GM18873 (cell line): ENCODE data around the gene CCDC60.

Experiments
- ATAC-seq: cut with Tn5 transposase; IDR thresholded peaks from one replicate; pipeline ENCODE4 v1.9.1; 2021; ENCODE audit warnings: mild to moderate bottlenecking, moderate library complexity, moderate number of reproducible peaks; ENCODE audit not compliant: unreplicated experiment, low FRiP score

CCDC60 gene, protein sequence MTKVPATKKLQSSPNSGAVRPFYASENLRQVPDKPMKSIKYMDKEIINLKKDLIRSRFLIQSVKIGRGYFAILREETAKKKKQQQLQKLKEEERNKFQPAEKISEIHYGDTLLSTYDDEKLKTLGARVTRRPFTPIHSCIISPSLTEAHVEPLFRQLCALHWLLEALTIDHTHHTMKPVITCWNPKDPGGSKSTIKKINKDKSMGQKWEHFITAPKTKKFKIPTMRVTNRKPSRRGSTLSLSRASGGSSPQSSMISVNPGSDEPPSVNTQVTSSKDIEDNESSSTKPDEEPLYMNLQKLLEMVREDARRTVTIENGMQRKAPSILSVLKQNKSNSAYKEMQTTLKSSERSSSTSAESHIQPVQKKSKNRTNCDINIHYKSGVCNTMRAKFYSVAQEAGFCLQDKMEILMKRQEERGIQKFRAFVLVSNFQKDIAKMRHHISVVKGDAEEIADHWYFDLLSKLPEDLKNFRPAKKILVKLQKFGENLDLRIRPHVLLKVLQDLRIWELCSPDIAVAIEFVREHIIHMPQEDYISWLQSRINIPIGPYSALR

DNA sequence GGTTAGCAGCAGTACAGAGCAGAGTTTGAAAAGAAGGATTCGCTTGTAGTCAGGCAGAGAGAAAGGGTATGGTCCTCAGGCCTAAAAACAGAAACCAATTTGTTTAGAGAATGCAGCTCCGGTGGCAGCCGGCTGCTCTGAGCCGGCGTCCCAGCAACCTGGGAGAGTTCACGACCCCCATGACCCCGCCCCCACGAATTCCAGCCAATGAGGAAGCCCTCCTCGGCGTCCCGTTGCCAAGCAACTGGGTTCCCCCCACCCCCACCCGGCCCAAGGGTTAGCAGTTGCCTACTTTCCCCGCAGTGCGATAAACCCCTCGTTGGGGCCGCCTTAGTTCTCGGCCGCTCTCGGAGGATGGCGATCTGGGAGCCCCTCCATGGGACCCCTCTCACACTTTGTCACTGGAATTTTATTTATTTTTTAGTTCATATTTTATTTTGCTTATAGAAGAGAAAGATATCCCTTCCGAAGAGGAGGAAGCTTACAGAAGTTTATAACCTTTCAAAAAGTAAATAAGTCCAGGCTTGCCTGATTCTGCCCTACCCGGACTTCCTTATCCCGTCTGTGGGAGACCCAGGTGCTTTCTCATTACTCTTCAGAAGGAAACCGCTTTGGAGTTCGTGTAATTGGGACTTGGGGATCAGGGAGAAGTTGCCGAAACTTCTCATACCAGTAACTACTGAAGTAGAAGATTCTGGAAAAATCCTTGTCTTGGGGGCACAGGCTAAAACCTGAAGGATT lies at the start of gene CCDC60:
Gene CCDC60, plus strand, starts transcription at position 300 of the 741 bp plus-strand sequence. CDS start 448 bp downstream, outside the sequence.
- no peak for ATAC-seq

DNA sequence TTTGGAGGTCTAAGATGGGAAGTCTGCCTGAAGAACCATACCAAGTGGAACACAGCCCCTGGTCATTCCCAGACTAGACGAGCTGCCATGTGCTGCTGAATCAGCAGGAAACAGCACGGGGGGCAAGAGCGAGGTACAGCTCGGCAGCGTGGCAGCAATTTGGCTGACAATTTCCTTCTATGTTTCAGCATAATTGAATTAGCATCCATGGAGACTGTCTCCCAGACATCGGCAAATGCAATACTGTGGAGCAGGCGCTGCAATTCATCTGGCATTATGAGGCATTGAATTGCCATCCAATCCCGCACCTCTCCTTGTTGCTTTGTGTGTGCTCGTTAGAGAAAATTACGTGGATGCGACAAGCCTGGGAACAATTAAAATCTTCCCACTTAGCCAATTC lies 46.0 kb upstream of the CCDC60 start:
- ATAC-seq = no peak

DNA sequence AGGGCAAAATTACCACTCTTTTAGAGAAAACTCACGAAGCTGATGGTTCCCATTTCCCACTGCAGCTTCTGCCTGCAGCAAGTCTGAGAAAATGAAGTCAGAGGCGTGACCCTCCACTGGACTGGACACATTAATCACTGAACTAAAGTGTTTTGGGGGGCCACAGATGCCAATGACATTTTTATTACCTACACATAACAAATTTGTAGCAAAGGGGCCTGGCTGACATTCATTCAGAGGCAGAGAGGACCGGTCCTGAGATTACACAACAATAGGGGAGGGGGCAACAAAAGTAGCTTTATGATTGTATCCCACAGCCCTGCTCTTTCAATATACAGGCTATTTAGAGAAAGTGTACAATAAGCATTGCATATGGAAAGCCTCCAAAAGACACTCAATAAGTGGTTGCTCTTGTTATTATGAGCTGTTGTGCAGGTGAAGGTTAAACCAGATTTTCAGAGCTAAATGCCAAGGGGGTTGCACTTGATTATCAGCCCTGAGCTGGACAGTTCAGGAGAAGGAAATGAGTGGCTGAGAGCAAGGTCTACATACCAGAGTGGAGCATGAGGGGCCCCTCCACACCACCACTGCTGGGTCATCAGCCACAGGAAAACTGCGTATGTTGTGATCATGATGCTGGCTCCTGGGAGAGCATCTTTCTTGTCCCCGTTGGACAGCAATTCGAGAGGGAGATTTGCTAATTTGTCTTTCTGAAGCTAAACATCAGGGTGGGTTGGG lies 41.5 kb upstream of the CCDC60 start:
- no peak for ATAC-seq

DNA sequence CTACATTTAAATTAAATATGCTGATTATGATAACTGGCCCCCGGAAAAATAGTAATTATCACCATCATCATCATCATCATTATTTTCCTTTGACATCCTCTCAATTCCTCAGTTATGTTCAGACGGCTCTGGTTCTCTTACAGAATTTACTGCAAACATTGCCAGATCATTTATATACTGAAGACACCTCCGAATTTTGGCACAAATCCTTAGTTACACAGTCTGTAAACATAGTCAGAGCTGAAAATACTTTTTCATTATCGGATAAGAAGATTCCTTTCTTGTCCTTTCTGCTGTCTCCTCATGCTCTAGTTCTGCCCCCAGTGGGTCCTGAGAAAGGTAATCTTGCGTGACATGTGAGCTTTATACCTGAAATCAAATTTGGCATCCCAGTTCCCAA lies 40.3 kb upstream of the CCDC60 start:
- no peak for ATAC-seq

DNA sequence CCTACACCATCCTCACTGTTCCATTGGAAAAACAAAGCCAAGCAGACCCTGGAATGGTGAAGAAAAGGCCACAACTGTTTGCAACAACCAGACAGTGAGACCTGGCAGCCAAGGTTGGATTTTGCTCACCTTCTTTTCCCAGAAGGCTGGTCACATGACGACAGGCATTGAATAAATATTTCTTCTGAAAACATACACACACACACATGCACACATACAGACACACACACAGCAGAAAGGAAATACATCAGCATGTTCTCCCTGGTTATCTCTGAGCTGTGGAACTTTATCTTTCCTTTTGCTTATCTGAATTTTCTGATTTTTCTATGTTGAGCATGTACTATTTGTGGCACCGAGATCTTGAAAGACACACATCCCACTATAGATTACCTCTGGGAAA lies 38.0 kb upstream of the CCDC60 start:
- ATAC-seq = no peak

DNA sequence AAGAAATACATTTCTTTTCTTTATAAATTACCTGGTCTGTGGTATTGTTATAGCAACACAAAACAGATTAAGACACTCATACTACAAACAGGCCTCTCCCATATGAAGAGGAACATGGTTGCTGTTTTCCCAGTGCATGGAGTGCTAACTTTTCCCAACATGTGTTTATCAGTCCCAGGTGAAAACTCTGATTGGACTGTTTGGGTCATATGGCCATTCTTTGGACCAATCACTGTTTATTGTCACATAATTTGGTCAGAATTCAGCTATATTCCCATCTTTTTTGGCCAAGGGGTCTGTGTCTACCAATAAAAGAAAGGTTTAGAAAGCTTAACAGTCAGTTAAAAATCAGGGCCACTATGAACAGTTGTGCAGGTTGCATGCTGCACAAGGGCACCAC lies 35.4 kb upstream of the CCDC60 start:
- no peak for ATAC-seq

DNA sequence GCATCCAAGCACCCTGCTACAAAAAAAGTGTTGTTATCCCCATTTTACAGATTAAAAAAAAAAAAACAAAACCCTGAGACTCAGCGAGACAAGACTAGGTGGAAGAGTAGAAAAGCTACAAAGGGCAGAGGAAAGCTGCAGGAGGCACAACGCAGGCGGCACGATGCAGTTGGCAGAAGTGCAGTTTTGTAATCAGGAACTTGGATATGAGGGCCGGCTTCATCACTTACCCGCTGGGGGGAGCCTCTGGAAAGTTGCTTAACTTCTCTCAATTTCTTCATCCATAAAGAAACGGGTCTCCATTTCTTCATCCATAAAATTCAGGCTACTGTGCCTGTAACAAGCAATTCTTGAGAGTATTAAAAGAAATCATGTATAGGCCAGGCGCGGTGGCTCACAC lies 33.1 kb upstream of the CCDC60 start:
- no peak for ATAC-seq

DNA sequence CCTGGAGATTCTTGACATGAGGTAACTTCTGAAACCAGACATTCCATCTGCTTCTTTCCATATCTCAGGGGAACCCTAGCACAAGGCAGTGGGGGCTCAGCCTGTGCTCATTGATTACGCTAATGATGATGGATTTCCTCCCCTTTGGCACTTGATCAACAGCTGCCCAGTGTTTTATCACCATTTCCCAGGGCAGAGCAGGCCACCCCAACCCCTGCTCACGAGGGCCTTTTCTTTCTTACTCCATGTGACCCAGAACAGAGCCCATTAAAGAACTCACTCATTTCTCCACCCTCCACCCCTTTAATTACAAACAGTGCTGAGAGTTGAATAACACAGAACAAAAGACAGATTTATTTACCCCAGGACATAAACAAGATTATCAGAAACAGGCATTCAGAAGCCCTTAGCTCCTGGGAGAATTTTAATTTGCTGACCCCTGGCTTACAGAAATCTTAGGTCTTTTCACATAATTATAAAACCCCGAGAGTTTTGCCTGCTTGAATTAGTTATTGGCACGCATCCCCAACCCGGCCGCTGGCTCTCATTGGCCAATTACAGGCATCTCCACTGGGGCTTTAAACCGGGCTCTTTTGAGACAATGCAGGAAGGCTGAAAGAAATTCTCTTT lies 32.0 kb upstream of the CCDC60 start:
- ATAC-seq = no peak

DNA sequence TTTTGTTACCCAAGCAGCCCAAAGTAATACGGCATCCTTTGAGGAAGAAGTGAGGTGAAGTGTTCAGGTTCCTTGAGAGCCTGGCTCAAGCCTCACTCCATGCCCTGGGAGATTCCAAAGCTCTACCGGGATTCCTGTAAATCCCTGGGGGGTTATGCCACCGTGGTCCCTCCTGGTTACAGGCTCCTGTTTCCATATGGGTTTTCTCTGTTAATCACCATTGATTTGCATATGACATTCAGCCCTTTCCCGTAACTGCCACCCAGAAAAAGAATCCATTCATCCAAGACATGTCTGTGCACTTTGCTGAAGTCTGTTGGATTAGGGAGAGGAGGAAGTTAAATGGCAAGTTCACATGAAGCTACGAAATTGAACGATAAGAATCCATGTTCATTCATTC lies 27.9 kb upstream of the CCDC60 start:
- no peak for ATAC-seq

DNA sequence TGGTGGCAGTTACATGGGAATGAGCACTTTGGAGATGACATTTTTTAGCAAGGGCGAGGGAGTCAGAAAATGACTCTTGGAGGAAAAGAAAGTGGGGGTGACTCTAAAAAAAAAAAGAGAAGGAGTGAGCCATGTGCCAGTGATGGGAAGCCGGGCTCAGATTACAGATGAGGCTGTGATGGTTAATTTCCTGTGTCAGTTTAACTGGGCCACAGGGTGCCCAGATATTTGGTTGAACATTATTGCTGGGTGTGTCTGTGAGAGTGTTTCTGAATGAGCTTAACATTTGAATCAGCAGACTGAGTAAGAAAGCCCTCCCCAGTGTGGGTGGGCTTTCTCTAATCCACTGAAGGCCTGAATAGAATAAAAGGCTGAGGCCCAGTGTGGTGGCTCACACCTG lies 26.8 kb upstream of the CCDC60 start:
- no peak for ATAC-seq

DNA sequence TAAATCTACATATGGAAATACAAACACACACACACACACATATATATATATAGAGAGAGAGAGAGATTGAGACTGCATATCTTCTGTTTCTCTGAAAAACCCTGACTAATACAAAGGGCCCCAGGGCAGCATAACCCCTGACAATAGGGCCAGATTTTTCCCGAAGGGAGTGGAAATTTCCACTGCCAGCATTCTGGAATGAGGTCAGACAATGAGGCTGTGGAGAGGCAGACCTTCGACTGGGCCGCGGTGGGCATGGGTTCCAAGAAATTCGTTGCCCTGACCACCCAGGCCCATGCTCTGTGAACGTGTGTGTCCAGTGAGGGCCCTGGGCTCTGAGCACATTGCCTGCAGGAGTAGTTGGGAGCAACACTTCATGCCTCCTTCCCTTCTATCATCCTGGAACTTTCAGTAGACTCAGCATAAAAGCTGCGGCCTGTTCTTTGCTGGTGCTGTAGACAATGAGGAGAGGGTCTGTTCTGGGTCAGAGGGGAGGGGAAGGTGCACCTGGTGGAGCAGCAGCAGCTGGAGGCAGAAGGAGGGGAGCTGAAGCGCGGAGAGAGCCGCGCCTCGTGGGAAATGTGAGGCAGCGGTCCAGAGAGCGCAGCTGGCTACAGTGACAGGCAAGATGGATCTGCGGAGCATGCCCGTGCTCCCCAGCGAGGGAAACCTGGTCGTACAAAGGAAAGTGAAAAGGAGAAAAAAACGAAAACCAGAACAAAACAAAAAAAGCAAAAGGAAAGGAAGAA lies 25.6 kb upstream of the CCDC60 start:
- no peak for ATAC-seq

DNA sequence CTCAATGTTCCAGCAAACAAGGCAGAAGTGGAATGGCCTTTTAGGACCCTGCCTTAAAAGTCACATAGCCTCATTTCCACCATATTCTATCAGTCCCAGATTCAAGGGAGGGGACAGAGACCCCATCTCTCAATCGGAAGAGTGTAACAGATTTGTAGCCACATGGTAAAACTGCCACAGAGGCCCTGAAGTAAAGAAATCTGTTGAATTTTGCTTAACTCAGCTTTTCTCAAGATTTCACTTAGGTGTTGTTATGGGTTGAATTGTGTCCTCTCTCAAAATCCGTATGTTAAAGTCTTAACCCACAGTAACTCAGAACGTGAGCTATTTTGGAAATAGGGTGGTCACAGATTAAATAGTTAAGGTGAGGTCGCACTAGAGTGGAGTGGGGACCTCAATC lies 22.7 kb upstream of the CCDC60 start:
- ATAC-seq = no peak

DNA sequence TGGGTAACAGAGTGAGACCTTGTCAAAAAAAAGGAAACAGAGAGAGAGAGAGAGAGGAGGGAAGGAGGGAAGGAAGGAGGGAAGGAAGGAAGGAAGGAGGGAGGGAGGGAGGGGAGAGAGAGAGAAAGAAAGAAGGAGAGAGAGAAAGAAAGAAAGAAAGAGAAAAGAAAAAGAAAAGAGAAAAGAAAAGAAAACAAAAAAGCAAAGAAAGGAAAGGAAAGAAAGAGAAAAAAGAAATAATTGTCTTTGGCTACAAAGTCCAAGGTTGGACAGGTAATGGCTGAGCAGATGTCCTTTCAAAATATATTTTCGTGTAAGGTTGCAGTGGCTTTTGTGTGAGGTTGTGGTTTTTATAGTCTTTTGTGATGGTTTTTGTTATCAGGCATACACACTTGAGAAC lies 21.6 kb upstream of the CCDC60 start:
- ATAC-seq = no peak

DNA sequence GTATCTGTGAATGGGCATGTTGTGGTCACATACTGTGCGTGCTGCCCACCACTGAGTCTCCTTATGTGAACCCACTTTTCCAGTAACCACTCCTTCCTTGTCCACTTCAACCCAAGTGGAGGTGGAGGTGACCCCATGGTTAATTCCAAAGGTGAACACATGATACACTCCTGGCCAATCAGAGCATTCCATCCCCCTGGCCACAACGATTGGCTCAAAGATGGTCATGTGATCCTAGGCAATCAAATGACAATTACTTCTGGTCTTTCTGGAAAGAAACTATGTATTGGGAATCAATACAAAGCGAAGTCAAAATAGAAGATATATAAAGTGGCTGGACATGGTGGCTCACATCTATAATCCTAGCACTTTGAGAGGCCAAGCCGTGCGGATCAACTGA lies 20.2 kb upstream of the CCDC60 start:
- ATAC-seq = no peak

DNA sequence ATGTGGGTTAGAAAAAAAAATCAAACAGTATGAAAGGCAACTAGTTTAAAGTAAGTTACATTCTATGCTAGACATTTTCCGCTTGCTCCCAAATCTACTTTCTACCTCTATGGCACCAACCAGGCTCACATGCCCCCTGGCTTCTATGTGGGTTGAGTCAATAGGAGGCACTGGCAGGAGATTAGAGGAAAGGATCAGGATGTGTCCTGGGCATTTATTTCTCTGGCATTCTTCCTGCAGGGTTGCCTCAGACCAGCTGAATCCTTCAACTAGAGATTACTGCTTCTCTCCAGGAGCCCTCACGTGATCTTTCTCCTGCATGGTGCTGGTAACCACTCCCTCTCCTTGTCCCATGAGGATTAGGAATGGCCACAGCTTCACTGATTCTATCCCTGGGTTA lies 14.9 kb upstream of the CCDC60 start:
- ATAC-seq = no peak

DNA sequence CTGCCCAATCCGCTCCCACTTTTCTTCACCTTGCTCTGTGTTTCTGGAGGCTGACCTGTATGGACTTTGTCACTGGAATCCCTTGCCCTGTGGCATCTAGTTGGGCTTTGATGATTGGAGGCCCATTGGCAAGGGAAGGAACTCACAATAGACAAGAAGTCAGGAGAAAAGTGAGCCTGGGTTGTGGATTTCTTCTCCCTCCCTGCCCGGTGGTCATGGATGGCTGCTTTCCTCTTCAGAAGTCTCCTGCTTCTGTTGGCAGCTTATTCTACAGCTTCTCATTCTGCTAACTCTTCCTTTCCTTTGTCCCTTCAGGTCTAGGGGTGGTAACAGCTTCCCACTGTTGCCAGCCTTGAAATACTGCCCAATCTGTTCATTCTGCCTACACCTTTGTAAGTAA lies 13.9 kb upstream of the CCDC60 start:
- no peak for ATAC-seq

DNA sequence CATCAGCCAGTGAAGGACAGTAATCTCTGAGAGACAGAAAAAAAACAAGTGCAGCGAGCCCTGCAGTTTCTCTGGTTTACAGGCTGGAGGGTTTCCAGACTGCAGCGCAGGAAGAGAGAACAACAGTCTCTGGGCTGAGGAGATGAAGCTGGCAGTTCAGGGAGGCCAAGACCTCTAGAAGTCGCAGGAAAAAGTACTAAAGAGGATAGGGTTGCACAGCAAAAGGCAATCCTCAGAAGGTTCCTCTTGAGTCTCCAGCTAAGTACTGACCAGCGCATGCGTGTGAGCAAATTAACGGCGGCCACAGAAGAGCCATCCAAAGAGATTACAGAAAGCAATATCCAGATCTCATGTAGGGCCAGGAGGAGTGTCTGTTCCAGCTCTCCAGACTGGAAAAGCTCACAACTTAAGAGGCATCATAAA lies 12.2 kb upstream of the CCDC60 start:
- no peak for ATAC-seq

DNA sequence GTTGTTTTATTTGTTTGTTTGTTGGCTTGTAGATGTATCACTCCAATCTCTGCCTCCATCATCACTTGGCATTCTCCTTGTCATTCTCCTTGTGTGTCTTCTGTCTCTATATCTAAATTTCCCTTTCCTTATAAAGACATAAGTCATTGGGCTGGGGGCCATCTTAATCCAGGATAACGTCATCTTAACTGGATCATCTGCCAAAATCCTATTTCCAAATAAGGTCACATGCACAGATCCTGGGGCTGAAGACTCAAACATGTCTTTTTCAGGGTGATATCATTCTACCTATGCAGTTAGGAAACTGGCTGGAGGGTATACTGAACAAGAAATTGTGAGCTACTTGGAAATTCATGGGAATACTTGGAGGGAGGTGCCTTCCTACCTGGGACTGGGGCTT lies 8.7 kb upstream of the CCDC60 start:
- no peak for ATAC-seq

DNA sequence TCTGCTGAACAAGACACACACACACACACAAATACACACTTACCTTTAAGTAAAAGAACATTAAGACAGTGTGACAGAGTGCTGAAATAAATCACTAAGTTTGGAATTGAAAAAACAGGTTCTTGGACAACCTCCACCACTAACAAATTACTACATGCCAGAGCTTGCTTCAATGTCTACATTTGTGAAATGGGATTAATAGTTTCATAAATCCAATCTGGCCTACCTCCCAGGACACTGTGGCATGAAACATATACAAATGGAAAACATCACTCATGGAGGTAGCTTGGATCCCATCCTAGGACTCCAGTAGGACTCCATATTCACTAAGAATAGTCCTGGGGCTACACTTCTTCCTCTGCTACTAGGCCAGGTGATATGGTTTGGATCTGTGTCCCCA lies 8.2 kb upstream of the CCDC60 start:
- ATAC-seq = no peak

DNA sequence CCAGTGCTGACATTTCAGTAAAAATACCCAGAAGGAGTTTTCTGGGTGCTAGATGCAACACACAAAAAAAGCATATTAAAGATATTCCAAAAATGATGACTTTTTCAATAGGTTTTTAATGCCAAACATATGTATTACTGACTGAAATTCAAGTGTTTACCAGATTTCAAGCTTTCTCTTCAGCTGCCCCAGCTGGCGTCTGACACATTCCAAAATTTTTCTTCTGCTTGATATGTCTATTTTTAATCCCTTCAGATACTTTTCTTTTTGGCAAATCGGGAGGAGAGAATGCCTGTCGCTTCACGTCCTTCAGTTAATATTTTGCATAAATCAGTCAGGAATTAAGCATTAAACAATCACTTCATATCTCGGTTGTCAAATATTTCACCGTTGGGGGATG lies 7.1 kb upstream of the CCDC60 start:
- no peak for ATAC-seq
